B cell (primary cell): Measurements from ENCODE around the gene TRMT2A. TPM values are rescaled to one million over a fixed set of nuclear protein-coding genes. Genes with fewer than 3 reads are reported as not detected.

ENCODE experiments used
- ATAC-seq: fragments of 200-7000 bp; cut with Tn5 transposase; one replicate; pipeline ENCODE4 v1.10.0; 2021; ENCODE audit warnings: low read depth, mild to moderate bottlenecking, moderate number of reproducible peaks, moderate library complexity
- CTCF ChIA-PET: fragments of 350-600 bp; sonication (Branson Sonifier 250); formaldehyde crosslinking; loops from one replicate; lab custom pipeline; 2021; ENCODE audit warnings: antibody characterized with exemption, inconsistent platforms; lab: Charles Lee
- POLR2A ChIA-PET: fragments of 350-600 bp; sonication (Branson Sonifier 250); formaldehyde crosslinking; loops from one replicate; lab custom pipeline; 2021; ENCODE audit warnings: antibody characterized with exemption; lab: Charles Lee
- DNase-seq: peaks from one replicate; pipeline ENCODE4 v3.0.0; 2013
- H2AFZ ChIP-seq: 2 replicates; pipeline ENCODE4 v1.6.1; 2012; ENCODE audit warnings: mild to moderate bottlenecking, low read depth, low read length; ENCODE audit not compliant: insufficient read depth, poor library complexity, severe bottlenecking
- H3K27ac ChIP-seq, 2 donors: 1 replicate in 1 of 2; 2 replicates in 1 of 2; pipeline ENCODE4 v1.5.1; 2012 to 2013; ENCODE audit warnings: low read length in 2 of 2, mild to moderate bottlenecking in 2 of 2, moderate library complexity in 1 of 2
- H3K27me3 ChIP-seq, 4 experiments: fragments of 200-600 bp in 1 of 4; sonication (generic) in 1 of 4; replicated peaks in 1 of 4; 1 replicate in 2 of 4; 2 replicates in 2 of 4; pipeline versions ENCODE4 v1.6.1 to v1.7.0; 2013 to 2016; ENCODE audit warnings: low read length in 3 of 4, mild to moderate bottlenecking in 2 of 4, mixed read lengths in 1 of 4, moderate library complexity in 1 of 4; ENCODE audit not compliant: insufficient read depth in 4 of 4, control insufficient read depth in 3 of 4; ENCODE audit errors: control extremely low read depth in 1 of 4
- H3K36me3 ChIP-seq, 2 experiments: replicated peaks in 1 of 2; 1 replicate in 1 of 2; 2 replicates in 1 of 2; pipeline versions ENCODE4 v1.6.1 to v1.7.1; 2013; ENCODE audit warnings: low read length in 1 of 2; ENCODE audit not compliant: insufficient read depth in 2 of 2, control insufficient read depth in 1 of 2; ENCODE audit errors: control extremely low read depth in 1 of 2, extremely low read depth in 1 of 2
- H3K4me1 ChIP-seq, 2 donors: fragments of 200-600 bp in 1 of 2; sonication (generic) in 1 of 2; 1 replicate in 1 of 2; 2 replicates in 1 of 2; pipeline versions ENCODE4 v1.5.1 to v1.6.1; 2013 to 2017; ENCODE audit warnings: low read length in 2 of 2; ENCODE audit not compliant: control insufficient read depth in 2 of 2, insufficient read depth in 2 of 2
- H3K4me2 ChIP-seq: replicated peaks from 2 replicates; pipeline ENCODE3; 2012; ENCODE audit warnings: mild to moderate bottlenecking, low read depth, low read length; ENCODE audit not compliant: poor library complexity, severe bottlenecking
- H3K4me3 ChIP-seq, 5 experiments: fragments of 200-600 bp in 1 of 5; sonication (generic) in 1 of 5; 1 replicate in 3 of 5; 2 replicates in 2 of 5; pipeline versions ENCODE4 v1.5.1 to v1.7.0; 2011 to 2016; ENCODE audit warnings: low read length in 4 of 5, mild to moderate bottlenecking in 4 of 5, low read depth in 2 of 5, control low read depth in 1 of 5, moderate library complexity in 1 of 5; ENCODE audit not compliant: insufficient read depth in 1 of 5; ENCODE audit errors: control extremely low read depth in 1 of 5, extremely low read depth in 1 of 5
- H3K79me2 ChIP-seq: fragments of 200-600 bp; sonication (generic); one replicate; pipeline ENCODE4 v1.6.0; 2016; ENCODE audit warnings: low read length; ENCODE audit not compliant: control insufficient read depth, insufficient read depth
- H3K9ac ChIP-seq: fragments of 200-600 bp; sonication (generic); 2 replicates; pipeline ENCODE4 v1.6.1; 2017; ENCODE audit warnings: mild to moderate bottlenecking, low read length, moderate library complexity
- H3K9me3 ChIP-seq, 3 donors: one replicate each; pipeline versions ENCODE4 v1.6.1 to v1.7.1; 2013; ENCODE audit warnings: low read length in 2 of 3; ENCODE audit not compliant: control insufficient read depth in 2 of 3, insufficient read depth in 1 of 3; ENCODE audit errors: control extremely low read depth in 1 of 3
- H4K20me1 ChIP-seq: 2 replicates; pipeline ENCODE4 v1.6.0; 2012; ENCODE audit warnings: mild to moderate bottlenecking, low read length; ENCODE audit not compliant: insufficient read depth, control insufficient read depth, poor library complexity, severe bottlenecking
- H3K27ac Mint-ChIP-seq: one replicate; pipeline ENCODE4 v1.8.0; 2021; ENCODE audit warnings: mixed read lengths
- H3K27me3 Mint-ChIP-seq: one replicate; pipeline ENCODE4 v1.8.0; 2021; ENCODE audit warnings: mixed read lengths
- H3K4me1 Mint-ChIP-seq: one replicate; pipeline ENCODE4 v1.8.0; 2021; ENCODE audit warnings: mixed read lengths
- H3K4me3 Mint-ChIP-seq: one replicate; pipeline ENCODE4 v1.8.0; 2021; ENCODE audit warnings: mixed read lengths
- H3K9me3 Mint-ChIP-seq: one replicate; pipeline ENCODE4 v1.8.0; 2022; ENCODE audit warnings: mixed read lengths; ENCODE audit not compliant: insufficient read depth
- EZH2 ChIP-seq: IDR thresholded peaks from 2 replicates; pipeline ENCODE4 v1.6.1; 2012; ENCODE audit warnings: borderline replicate concordance, low read depth, mild to moderate bottlenecking, moderate library complexity, low read length; ENCODE audit not compliant: insufficient read depth, poor library complexity, severe bottlenecking
- WGBS: methylation state at CpG from one replicate; pipeline ENCODE4 v1.1.5; 2013; ENCODE audit warnings: missing lambda C conversion rate; ENCODE audit not compliant: insufficient coverage; 5-methylcytosine and 5-hydroxymethylcytosine counted together
- intact Hi-C: fragments of 100-400 bp; cut with micrococcal nuclease; formaldehyde crosslinking; loops from one replicate; pipeline ENCODE4 v1.10.0; 2022
- polyA plus RNA-seq: library from polyadenylated mRNA; depleted of rRNA; stranded (reverse); fragments of >200 nt; gene quantifications from 2 replicates; pipeline ENCODE4 v1.2.3, GENCODE V29; 2012
- total RNA-seq, 2 donors: library from RNA; stranded (reverse); fragments of 120-200 nt in 1 of 2; gene quantifications; 1 replicate in 1 of 2; 2 replicates in 1 of 2; pipeline versions ENCODE4 v1.2.3 to v1.2.4, GENCODE V29; 2013 to 2022
- TF ChIP-seq, protein P1 (sequence below): fragments of 200-600 bp; IDR thresholded peaks from one replicate; pipeline ENCODE4 v1.8.0; 2022; ENCODE audit warnings: antibody characterized with exemption, mild to moderate bottlenecking

TRMT2A gene
- total and polyA plus RNA-seq, 2 donors (not counting 1 experiment from before 2014, with no cell fraction given): 95.7 to 144 TPM

DNA sequence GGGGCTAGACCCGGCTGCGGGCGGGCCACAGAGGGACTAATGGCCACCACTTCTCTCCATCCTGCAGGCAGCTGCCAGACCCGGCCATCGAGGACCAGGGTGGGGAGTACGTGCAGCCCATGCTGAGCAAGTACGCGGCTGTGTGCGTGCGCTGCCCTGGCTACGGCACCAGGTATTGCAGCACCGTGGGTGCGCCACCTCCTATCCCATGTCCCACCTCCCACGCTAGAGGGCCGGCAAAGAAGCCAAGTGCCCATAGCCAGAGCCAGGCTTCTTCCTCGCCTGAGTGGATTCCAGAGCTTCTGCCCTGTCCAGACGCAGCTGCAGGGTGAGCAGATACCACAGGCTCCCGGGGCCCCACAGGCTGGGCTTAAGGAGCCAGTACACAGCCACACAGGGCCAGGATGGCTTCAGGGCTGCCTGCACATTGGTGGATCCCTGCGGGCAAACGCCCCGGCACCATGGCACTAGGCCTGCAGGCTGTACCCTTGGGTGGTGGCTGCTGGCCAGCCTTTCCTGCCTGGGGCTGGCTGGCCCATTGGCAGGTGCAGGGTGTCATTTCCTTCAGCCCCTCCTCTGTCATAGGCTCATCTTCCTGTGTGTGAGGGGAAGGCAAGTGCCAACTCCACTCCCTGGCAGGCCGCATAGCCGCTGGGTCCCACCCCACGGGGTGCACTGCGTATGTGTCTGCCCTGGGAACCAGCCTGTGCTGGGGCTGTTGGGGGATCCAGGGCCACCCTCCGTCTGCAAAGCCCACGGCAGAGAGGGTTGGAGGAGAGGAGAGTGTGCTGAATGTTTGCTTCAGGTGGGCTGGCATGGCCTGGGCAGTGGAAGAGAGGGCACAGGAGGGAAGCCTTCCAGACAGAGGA, 53.5 kb downstream of the TRMT2A start:
- Mint-ChIP-seq H3K27ac (no peak overlapping the region), H3K4me1 (no peaks in the 10 kb centered on the region), H3K4me3 (no peak overlapping the region), H3K27me3 (no peaks in the 10 kb centered on the region), H3K9me3 (no peaks in the 10 kb centered on the region)
- Histone ChIP-seq H2AFZ (no peak overlapping the region), H3K36me3 (peaks cover 0 to 36% of the 10 kb centered on the region in 2 experiments), H3K4me3 (no peak overlapping the region), H3K4me2 (no peak overlapping the region), H3K27me3 (no peaks in the 10 kb centered on the region), H3K9ac (no peak overlapping the region), H3K4me1 (no peaks in the 10 kb centered on the region), H3K79me2 (no peaks in the 10 kb centered on the region), H3K27ac (no peak overlapping the region), H4K20me1 (peaks cover 9% of the 10 kb centered on the region), H3K9me3 (no peaks in the 10 kb centered on the region)
- DNase-seq: no peak
- intact Hi-C loops: no loop called here
- CTCF ChIA-PET: no interaction called here
- TF ChIP-seq EZH2: no peak
- TF ChIP-seq, protein P1, sequence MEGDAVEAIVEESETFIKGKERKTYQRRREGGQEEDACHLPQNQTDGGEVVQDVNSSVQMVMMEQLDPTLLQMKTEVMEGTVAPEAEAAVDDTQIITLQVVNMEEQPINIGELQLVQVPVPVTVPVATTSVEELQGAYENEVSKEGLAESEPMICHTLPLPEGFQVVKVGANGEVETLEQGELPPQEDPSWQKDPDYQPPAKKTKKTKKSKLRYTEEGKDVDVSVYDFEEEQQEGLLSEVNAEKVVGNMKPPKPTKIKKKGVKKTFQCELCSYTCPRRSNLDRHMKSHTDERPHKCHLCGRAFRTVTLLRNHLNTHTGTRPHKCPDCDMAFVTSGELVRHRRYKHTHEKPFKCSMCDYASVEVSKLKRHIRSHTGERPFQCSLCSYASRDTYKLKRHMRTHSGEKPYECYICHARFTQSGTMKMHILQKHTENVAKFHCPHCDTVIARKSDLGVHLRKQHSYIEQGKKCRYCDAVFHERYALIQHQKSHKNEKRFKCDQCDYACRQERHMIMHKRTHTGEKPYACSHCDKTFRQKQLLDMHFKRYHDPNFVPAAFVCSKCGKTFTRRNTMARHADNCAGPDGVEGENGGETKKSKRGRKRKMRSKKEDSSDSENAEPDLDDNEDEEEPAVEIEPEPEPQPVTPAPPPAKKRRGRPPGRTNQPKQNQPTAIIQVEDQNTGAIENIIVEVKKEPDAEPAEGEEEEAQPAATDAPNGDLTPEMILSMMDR: no peak
- POLR2A ChIA-PET: no interaction called here
- no peak for ATAC-seq
- WGBS: 96% methylated on average over 27 of the region's 27 CpGs

DNA sequence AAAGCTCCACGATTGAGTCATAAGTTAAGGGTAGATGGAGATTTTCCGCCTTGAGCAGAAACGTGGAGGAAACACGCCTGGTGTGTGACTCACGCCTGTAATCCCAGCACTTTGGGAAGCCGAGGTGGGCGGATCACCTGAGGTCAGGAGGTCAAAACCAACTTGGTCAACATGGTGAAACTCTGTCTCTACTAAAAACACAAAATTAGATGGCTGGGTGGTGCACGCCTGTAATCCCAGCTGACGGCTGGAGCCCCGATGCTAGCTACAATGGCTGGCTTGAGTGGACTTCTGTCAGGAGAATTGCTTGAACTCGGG, 54.3 kb downstream of the TRMT2A start:
- intact Hi-C loops: no loop called here
- CTCF ChIA-PET: interaction anchor here (1.5 kb wide), 1 partner anchor 28 kb away, joined by 3 read pairs; no protein-coding TSS in a partner anchor

More for the DNA sequence above, 54.3 kb downstream of the TRMT2A start:
- WGBS: 98% methylated on average over 7 of the region's 11 CpGs
- Mint-ChIP-seq H3K27me3 (no peaks in the 10 kb centered on the region), H3K9me3 (no peaks in the 10 kb centered on the region), H3K4me3 (no peak overlapping the region), H3K4me1 (no peaks in the 10 kb centered on the region), H3K27ac (peak overlapping the region; percentile 7)
- no peak overlapping the region for H3K4me2 ChIP-seq
- H3K4me1 ChIP-seq: no peaks in the 10 kb centered on the region
- H3K9me3 ChIP-seq: no peaks in the 10 kb centered on the region
- TF ChIP-seq, protein P1: no peak
- TF ChIP-seq EZH2: no peak
- DNase-seq (no peak), ATAC-seq (no peak)
- peaks cover 0 to 41% of the 10 kb centered on the region in 2 experiments for H3K36me3 ChIP-seq
- H4K20me1 ChIP-seq: peaks cover 11% of the 10 kb centered on the region
- POLR2A ChIA-PET: no interaction called here
- H3K27ac ChIP-seq: no peak overlapping the region
- no peak overlapping the region for H3K4me3 ChIP-seq
- no peaks in the 10 kb centered on the region for H3K79me2 ChIP-seq
- no peaks in the 10 kb centered on the region for H3K27me3 ChIP-seq
- no peak overlapping the region for H3K9ac ChIP-seq
- H2AFZ ChIP-seq: no peak overlapping the region
